ENCODE measurements around the gene SEC61A1. TPM values are rescaled to one million over a fixed set of nuclear protein-coding genes. Genes with fewer than 3 reads are reported as not detected.

Gene SEC61A1
- total RNA-seq, 1 donor from 2014 or later: 150 TPM

GRCh38 chr3:128056258-128056657 is 4.0 kb downstream of the SEC61A1 start:
- no peak overlapping the region for H3K4me3 ChIP-seq (ENCODE audit: low read depth, low read length)
- TF ChIP-seq, protein P1, sequence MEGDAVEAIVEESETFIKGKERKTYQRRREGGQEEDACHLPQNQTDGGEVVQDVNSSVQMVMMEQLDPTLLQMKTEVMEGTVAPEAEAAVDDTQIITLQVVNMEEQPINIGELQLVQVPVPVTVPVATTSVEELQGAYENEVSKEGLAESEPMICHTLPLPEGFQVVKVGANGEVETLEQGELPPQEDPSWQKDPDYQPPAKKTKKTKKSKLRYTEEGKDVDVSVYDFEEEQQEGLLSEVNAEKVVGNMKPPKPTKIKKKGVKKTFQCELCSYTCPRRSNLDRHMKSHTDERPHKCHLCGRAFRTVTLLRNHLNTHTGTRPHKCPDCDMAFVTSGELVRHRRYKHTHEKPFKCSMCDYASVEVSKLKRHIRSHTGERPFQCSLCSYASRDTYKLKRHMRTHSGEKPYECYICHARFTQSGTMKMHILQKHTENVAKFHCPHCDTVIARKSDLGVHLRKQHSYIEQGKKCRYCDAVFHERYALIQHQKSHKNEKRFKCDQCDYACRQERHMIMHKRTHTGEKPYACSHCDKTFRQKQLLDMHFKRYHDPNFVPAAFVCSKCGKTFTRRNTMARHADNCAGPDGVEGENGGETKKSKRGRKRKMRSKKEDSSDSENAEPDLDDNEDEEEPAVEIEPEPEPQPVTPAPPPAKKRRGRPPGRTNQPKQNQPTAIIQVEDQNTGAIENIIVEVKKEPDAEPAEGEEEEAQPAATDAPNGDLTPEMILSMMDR (conservative IDR thresholded peaks at IDR 0.05; ENCODE audit: low read depth, low read length): no peak
- no peak for DNase-seq (ENCODE audit: low read depth)

- H3K4me3 ChIP-seq (ENCODE audit: low read depth, low read length): no peak overlapping the region
- TF ChIP-seq, protein P1 (conservative IDR thresholded peaks at IDR 0.05; ENCODE audit: low read depth, low read length): no peak
- DNase-seq (ENCODE audit: low read depth): no peak
Observed at GRCh38 chr3:128060473-128061381, 8.5 kb downstream of the SEC61A1 start.

DNA sequence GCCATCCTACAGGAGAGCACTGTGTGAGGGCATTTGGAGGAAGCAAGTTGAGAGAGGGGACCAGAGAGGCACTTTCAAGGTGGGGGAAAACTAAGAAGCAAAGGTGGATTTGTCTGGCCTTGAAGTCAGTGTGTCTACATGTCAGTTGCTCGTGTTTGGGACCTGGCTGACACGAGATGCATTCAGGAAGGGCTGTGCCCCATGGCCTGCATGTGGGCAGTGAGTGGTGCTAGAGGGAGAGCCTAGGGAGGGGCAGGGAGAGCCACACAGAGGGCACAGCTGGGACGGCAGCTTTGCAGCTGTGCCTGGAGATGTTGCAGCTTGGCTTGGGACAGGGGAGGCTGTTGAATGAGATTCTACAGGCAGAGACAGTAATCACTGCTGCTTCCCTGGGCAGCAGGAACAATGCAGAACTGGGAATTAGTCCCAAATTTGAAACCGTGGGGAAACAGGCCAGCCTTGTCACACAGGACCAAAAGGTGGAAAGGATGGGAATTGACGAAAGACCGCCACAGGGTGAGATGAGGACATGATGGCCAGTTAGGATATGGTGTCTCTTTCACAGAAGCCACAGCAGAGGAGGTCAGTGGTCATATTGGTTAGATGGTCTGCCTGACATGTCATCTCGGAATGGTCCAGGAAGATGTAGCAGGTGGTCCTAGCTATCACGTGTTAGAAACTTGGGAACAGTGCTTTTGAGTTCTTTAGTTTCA is 10.0 kb downstream of the SEC61A1 start:
- no peak for DNase-seq (ENCODE audit: low read depth)
- TF ChIP-seq, protein P1 (conservative IDR thresholded peaks at IDR 0.05; ENCODE audit: low read depth, low read length): no peak
- no peak overlapping the region for H3K4me3 ChIP-seq (ENCODE audit: low read depth, low read length)

GRCh38 chr3:128063865-128064264 is 11.6 kb downstream of the SEC61A1 start:
- TF ChIP-seq, protein P1 (conservative IDR thresholded peaks at IDR 0.05; ENCODE audit: low read depth, low read length): no peak
- DNase-seq (ENCODE audit: low read depth): no peak
- no peak overlapping the region for H3K4me3 ChIP-seq (ENCODE audit: low read depth, low read length)

DNA sequence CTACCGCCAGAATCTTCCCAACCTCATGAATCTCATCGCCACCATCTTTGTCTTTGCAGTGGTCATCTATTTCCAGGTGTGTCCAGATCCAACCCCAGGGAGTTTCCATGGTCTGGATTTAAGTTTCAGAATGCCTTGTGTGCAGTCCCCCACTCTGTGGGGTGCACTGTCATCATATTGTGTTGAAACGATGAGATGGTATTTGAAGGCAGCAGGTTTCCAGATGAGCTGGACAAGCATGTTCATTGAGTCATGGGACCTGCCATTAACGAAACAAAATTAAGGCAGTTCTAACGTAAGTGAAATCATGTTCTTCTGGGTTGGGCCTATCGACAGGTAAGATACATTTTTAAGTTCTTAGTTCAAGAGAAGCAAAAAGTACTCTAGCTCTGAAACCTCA is 12.7 kb downstream of the SEC61A1 start:
- H3K4me3 ChIP-seq (ENCODE audit: low read depth, low read length): no peak overlapping the region
- no peak for DNase-seq (ENCODE audit: low read depth)
- TF ChIP-seq, protein P1 (conservative IDR thresholded peaks at IDR 0.05; ENCODE audit: low read depth, low read length): no peak

DNA sequence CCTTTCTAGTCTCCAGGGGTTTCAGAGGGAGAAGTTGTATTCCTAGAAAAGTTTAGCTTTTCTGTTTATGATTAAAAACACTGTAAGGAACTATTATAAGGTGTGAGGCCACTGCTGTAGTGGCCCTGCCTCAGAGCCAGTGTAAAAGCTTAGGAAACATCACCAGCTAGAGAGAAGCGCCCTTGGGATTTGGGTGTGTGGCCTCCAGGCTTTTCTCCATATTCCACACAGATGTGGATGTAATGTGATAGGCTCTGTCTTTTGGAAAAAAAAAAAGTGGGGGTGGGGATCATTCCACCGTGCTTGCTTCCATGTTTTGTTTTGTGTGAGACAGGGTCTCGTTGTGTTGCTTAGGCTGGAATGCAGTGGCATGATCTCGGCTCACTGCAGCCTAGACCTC is 13.9 kb downstream of the SEC61A1 start:
- TF ChIP-seq, protein P1 (conservative IDR thresholded peaks at IDR 0.05; ENCODE audit: low read depth, low read length): no peak
- no peak for DNase-seq (ENCODE audit: low read depth)
- no peak overlapping the region for H3K4me3 ChIP-seq (ENCODE audit: low read depth, low read length)
